SK-N-SH (cell line): Measurements from ENCODE around the gene PPP1R17.

Experiments used
- EP300 ChIP-seq, 2 experiments: IDR thresholded peaks; 2 replicates each; pipeline versions ENCODE4 v1.4.0 to v1.6.1; 2012; ENCODE audit warnings: borderline replicate concordance in 1 of 2, low read depth in 1 of 2, low read length in 1 of 2
- EZH2phosphoT487 ChIP-seq: fragments of 200-600 bp; sonication (generic); IDR thresholded peaks from 2 replicates; pipeline ENCODE4 v1.6.1; 2017; ENCODE audit warnings: low read depth, mixed run types, mild to moderate bottlenecking, antibody characterized with exemption, moderate library complexity, borderline replicate concordance
- GABPA ChIP-seq: IDR thresholded peaks from 2 replicates; pipeline ENCODE4 v1.4.0; 2012; ENCODE audit warnings: low read depth, mild to moderate bottlenecking
- JUND ChIP-seq: IDR thresholded peaks from 2 replicates; pipeline ENCODE4 v1.4.0; 2012
- POLR2AphosphoS5 ChIP-seq: IDR thresholded peaks from 2 replicates; pipeline ENCODE4 v1.6.1; 2012; ENCODE audit warnings: low read depth, low read length
- RAD21 ChIP-seq: IDR thresholded peaks from 2 replicates; pipeline ENCODE4 v1.6.1; 2012; ENCODE audit warnings: mild to moderate bottlenecking, low read length
- SMC3 ChIP-seq: IDR thresholded peaks from 2 replicates; pipeline ENCODE4 v1.6.1; 2012; ENCODE audit warnings: low read depth, low read length, improper control_type of control experiment
- TAF1 ChIP-seq: IDR thresholded peaks from 2 replicates; pipeline ENCODE4 v1.6.1; 2012; ENCODE audit warnings: low read depth, mild to moderate bottlenecking, low read length, moderate library complexity, borderline replicate concordance
- YY1 ChIP-seq: IDR thresholded peaks from 2 replicates; pipeline ENCODE4 v1.4.0; 2012; ENCODE audit warnings: low read depth, mild to moderate bottlenecking
- TF ChIP-seq, protein P1 (sequence below): fragments of 200-600 bp; sonication (generic); IDR thresholded peaks from 2 replicates; pipeline ENCODE4 v1.6.1; 2017; ENCODE audit warnings: antibody characterized with exemption, mild to moderate bottlenecking, moderate library complexity
- TF ChIP-seq, protein P2 (sequence below): IDR thresholded peaks from 2 replicates; pipeline ENCODE4 v1.4.0; 2012; ENCODE audit warnings: low read depth

DNA sequence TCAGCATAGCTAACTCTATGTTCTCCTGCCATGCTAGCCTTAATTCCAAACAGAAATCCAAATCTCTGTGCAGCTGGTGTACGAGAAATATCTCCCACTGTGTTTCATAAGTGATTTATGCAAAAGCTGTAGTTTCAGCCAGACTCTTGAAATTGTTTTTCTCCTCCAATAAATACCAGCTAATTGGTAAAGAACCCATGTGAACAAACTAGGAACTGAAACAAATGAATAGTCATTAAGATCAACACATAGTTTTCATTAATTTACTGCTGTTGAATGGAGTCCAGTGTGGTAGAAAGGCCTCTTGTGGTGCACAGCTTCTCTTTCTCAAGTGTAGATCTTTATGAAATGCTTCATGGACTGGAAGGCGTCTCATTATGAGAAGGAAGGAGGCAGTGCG is 18.4 kb downstream of the PPP1R17 start:
- TF ChIP-seq GABPA (no peak), EZH2phosphoT487 (no peak), POLR2AphosphoS5 (no peak), RAD21 (no peak), TAF1 (no peak), JUND (no peak), YY1 (no peak), EP300 (IDR thresholded peaks at IDR 0.05; ENCODE audit: borderline replicate concordance in 1 of 2, low read depth in 1 of 2, low read length in 1 of 2) (no peak), SMC3 (no peak)
- TF ChIP-seq, protein P1, sequence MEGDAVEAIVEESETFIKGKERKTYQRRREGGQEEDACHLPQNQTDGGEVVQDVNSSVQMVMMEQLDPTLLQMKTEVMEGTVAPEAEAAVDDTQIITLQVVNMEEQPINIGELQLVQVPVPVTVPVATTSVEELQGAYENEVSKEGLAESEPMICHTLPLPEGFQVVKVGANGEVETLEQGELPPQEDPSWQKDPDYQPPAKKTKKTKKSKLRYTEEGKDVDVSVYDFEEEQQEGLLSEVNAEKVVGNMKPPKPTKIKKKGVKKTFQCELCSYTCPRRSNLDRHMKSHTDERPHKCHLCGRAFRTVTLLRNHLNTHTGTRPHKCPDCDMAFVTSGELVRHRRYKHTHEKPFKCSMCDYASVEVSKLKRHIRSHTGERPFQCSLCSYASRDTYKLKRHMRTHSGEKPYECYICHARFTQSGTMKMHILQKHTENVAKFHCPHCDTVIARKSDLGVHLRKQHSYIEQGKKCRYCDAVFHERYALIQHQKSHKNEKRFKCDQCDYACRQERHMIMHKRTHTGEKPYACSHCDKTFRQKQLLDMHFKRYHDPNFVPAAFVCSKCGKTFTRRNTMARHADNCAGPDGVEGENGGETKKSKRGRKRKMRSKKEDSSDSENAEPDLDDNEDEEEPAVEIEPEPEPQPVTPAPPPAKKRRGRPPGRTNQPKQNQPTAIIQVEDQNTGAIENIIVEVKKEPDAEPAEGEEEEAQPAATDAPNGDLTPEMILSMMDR: no peak
- TF ChIP-seq, protein P2, sequence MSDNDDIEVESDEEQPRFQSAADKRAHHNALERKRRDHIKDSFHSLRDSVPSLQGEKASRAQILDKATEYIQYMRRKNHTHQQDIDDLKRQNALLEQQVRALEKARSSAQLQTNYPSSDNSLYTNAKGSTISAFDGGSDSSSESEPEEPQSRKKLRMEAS: no peak
